SK-N-SH (cell line): Measurements from ENCODE around the gene KIF1A. TPM values are rescaled to one million over a fixed set of nuclear protein-coding genes. Genes with fewer than 3 reads are reported as not detected.

Experiments used
- CTCF ChIA-PET: fragments of 300-600, 350-600 bp; formaldehyde crosslinking; extraction: SDS; loops from one replicate; lab custom pipeline; 2021; lab: Yijun Ruan, JAX
- POLR2A ChIA-PET: fragments of 350-600 bp; sonication (Branson Sonifier 250); formaldehyde crosslinking; extraction: SDS; loops from one replicate; lab custom pipeline; 2020; ENCODE audit warnings: antibody characterized with exemption, inconsistent platforms; lab: Yijun Ruan, JAX
- DNase-seq: peaks from one replicate; pipeline ENCODE4 v3.0.0; 2012
- H2AFZ ChIP-seq: fragments of 200-600 bp; sonication (generic); 2 replicates; pipeline ENCODE4 v1.8.1; 2016; ENCODE audit warnings: antibody characterized with exemption, mild to moderate bottlenecking, low read depth
- H3F3A ChIP-seq: fragments of 200-600 bp; sonication (generic); replicated peaks from 2 replicates; pipeline ENCODE3; 2016; ENCODE audit warnings: antibody characterized with exemption, mild to moderate bottlenecking; ENCODE audit not compliant: insufficient read depth
- H3K27ac ChIP-seq, 2 experiments: fragments of 200-500 bp in 1 of 2; fragments of 200-600 bp in 1 of 2; sonication (Bioruptor generic) in 1 of 2; sonication (generic), shearing (Covaris generic) in 1 of 2; 2 replicates each; pipeline versions ENCODE4 v1.5.1 to v1.6.1; 2014 to 2016; ENCODE audit warnings: low read depth in 2 of 2, inconsistent platforms in 1 of 2, low read length in 1 of 2, mild to moderate bottlenecking in 1 of 2, mixed read lengths in 1 of 2
- H3K27me3 ChIP-seq: fragments of 200-600 bp; sonication (generic), shearing (Covaris generic); 2 replicates; pipeline ENCODE4 v1.6.1; 2016; ENCODE audit warnings: mixed run types; ENCODE audit not compliant: insufficient read depth
- H3K36me3 ChIP-seq, 2 experiments: fragments of 200-500 bp in 1 of 2; fragments of 200-600 bp in 1 of 2; sonication (Bioruptor generic) in 1 of 2; sonication (generic) in 1 of 2; replicated peaks in 1 of 2; 2 replicates each; pipeline versions ENCODE3 to v1.5.1; 2014 to 2016; ENCODE audit warnings: low read length in 1 of 2, mild to moderate bottlenecking in 1 of 2; ENCODE audit not compliant: insufficient read depth in 2 of 2, control insufficient read depth in 1 of 2
- H3K4me1 ChIP-seq, 2 experiments: fragments of 200-500 bp in 1 of 2; fragments of 200-600 bp in 1 of 2; sonication (Bioruptor generic) in 1 of 2; sonication (generic), shearing (Covaris generic) in 1 of 2; 2 replicates each; pipeline versions ENCODE4 v1.5.1 to v1.6.1; 2014 to 2016; ENCODE audit warnings: low read depth in 1 of 2, low read length in 1 of 2, mixed run types in 1 of 2; ENCODE audit not compliant: insufficient read depth in 2 of 2, control insufficient read depth in 1 of 2
- H3K4me2 ChIP-seq: fragments of 200-600 bp; sonication (generic), shearing (Covaris generic); 2 replicates; pipeline ENCODE4 v1.6.1; 2017; ENCODE audit warnings: mixed run types
- H3K4me3 ChIP-seq, 2 experiments: fragments of 200-500 bp in 1 of 2; fragments of 200-600 bp in 1 of 2; sonication (Bioruptor generic) in 1 of 2; sonication (generic), shearing (Covaris generic) in 1 of 2; 2 replicates each; pipeline versions ENCODE4 v1.5.1 to v1.8.1; 2014 to 2016; ENCODE audit warnings: low read depth in 2 of 2, inconsistent platforms in 1 of 2, low read length in 1 of 2, mild to moderate bottlenecking in 1 of 2, mixed read lengths in 1 of 2, moderate library complexity in 1 of 2
- H3K79me2 ChIP-seq: fragments of 200-600 bp; sonication (generic); 2 replicates; pipeline ENCODE4 v1.8.1; 2017; ENCODE audit warnings: mild to moderate bottlenecking; ENCODE audit not compliant: insufficient read depth
- H3K9ac ChIP-seq: fragments of 200-600 bp; sonication (generic); 2 replicates; pipeline ENCODE4 v1.6.1; 2017; ENCODE audit warnings: mixed run types
- H3K9me2 ChIP-seq: fragments of 200-600 bp; sonication (generic); 2 replicates; pipeline ENCODE4 v1.6.1; 2017; ENCODE audit warnings: mixed run types
- H3K9me3 ChIP-seq: fragments of 200-600 bp; sonication (generic); 2 replicates; pipeline ENCODE4 v1.6.1; 2017; ENCODE audit warnings: mixed run types, mild to moderate bottlenecking, moderate library complexity
- H4K20me1 ChIP-seq: fragments of 200-600 bp; sonication (generic); 2 replicates; pipeline ENCODE4 v1.6.1; 2017; ENCODE audit warnings: mild to moderate bottlenecking, mixed run types; ENCODE audit not compliant: insufficient read depth
- CHD2 ChIP-seq: fragments of 150-350 bp; IDR thresholded peaks from 2 replicates; pipeline ENCODE4 v1.6.1; 2018; ENCODE audit warnings: low read length; ENCODE audit not compliant: partially characterized antibody
- FOXJ3 ChIP-seq: sonication (generic); formaldehyde crosslinking; IDR thresholded peaks from 2 replicates; pipeline ENCODE4 v1.5.1; 2020; ENCODE audit warnings: mild to moderate bottlenecking, missing genetic modification reagents
- FOXM1 ChIP-seq: IDR thresholded peaks from 2 replicates; pipeline ENCODE4 v1.4.0; 2012; ENCODE audit warnings: low read depth, mild to moderate bottlenecking
- GABPA ChIP-seq: IDR thresholded peaks from 2 replicates; pipeline ENCODE4 v1.4.0; 2012; ENCODE audit warnings: low read depth, mild to moderate bottlenecking
- JUND ChIP-seq: IDR thresholded peaks from 2 replicates; pipeline ENCODE4 v1.4.0; 2012
- MAX ChIP-seq: IDR thresholded peaks from 2 replicates; pipeline ENCODE4 v1.4.0; 2012; ENCODE audit warnings: low read depth
- NFIC ChIP-seq: IDR thresholded peaks from 2 replicates; pipeline ENCODE4 v1.4.0; 2012; ENCODE audit warnings: borderline replicate concordance
- POLR2AphosphoS5 ChIP-seq: IDR thresholded peaks from 2 replicates; pipeline ENCODE4 v1.6.1; 2012; ENCODE audit warnings: low read depth, low read length
- RAD21 ChIP-seq: IDR thresholded peaks from 2 replicates; pipeline ENCODE4 v1.6.1; 2012; ENCODE audit warnings: mild to moderate bottlenecking, low read length
- REST ChIP-seq: IDR thresholded peaks from 2 replicates; pipeline ENCODE4 v1.6.1; 2012; ENCODE audit warnings: mild to moderate bottlenecking, low read depth, low read length, moderate library complexity
- SMC3 ChIP-seq: IDR thresholded peaks from 2 replicates; pipeline ENCODE4 v1.6.1; 2012; ENCODE audit warnings: low read depth, low read length, improper control_type of control experiment
- TCF12 ChIP-seq: IDR thresholded peaks from 2 replicates; pipeline ENCODE4 v1.4.0; 2012
- WGBS: methylation state at CpG from one replicate; pipeline ENCODE4 v1.1.6; 2017; ENCODE audit warnings: low lambda C conversion rate; 5-methylcytosine and 5-hydroxymethylcytosine counted together
- polyA plus RNA-seq, 3 experiments: library from polyadenylated mRNA; depleted of rRNA; stranded (reverse); fragments of >200 nt; gene quantifications; 2 replicates each; pipeline ENCODE4 v1.2.3, GENCODE V29; 2012
- TF ChIP-seq, protein P1 (sequence below): fragments of 200-600 bp; sonication (generic); IDR thresholded peaks from 2 replicates; pipeline ENCODE4 v1.6.1; 2017; ENCODE audit warnings: antibody characterized with exemption, mild to moderate bottlenecking, moderate library complexity
- TF ChIP-seq, protein P2 (sequence below): fragments of 150-350 bp; IDR thresholded peaks from 2 replicates; pipeline ENCODE4 v1.6.1; 2017; ENCODE audit warnings: antibody characterized with exemption, low read length, low read depth, borderline replicate concordance
- TF ChIP-seq, protein P3 (sequence below): IDR thresholded peaks from 2 replicates; pipeline ENCODE4; 2012
- TF ChIP-seq, protein P4 (sequence below): IDR thresholded peaks from 2 replicates; pipeline ENCODE4 v1.4.0; 2012; ENCODE audit warnings: low read depth, borderline replicate concordance
- TF ChIP-seq, protein P5 (sequence below): IDR thresholded peaks from 2 replicates; pipeline ENCODE4 v1.4.0; 2012; ENCODE audit warnings: low read depth, borderline replicate concordance

Gene KIF1A
- polyA plus RNA-seq, 1 of the 3 experiments (the other 2 are of a cell fraction) = 0.21 TPM

- TF ChIP-seq, protein P1, sequence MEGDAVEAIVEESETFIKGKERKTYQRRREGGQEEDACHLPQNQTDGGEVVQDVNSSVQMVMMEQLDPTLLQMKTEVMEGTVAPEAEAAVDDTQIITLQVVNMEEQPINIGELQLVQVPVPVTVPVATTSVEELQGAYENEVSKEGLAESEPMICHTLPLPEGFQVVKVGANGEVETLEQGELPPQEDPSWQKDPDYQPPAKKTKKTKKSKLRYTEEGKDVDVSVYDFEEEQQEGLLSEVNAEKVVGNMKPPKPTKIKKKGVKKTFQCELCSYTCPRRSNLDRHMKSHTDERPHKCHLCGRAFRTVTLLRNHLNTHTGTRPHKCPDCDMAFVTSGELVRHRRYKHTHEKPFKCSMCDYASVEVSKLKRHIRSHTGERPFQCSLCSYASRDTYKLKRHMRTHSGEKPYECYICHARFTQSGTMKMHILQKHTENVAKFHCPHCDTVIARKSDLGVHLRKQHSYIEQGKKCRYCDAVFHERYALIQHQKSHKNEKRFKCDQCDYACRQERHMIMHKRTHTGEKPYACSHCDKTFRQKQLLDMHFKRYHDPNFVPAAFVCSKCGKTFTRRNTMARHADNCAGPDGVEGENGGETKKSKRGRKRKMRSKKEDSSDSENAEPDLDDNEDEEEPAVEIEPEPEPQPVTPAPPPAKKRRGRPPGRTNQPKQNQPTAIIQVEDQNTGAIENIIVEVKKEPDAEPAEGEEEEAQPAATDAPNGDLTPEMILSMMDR = no peak
- no peak for TF ChIP-seq FOXJ3 (CRISPR knock-in tag)
Measured at GRCh38 chr2:240868286-240869108, 48.5 kb upstream of the KIF1A start, which contains the start of gene AGXT (continued).

DNA sequence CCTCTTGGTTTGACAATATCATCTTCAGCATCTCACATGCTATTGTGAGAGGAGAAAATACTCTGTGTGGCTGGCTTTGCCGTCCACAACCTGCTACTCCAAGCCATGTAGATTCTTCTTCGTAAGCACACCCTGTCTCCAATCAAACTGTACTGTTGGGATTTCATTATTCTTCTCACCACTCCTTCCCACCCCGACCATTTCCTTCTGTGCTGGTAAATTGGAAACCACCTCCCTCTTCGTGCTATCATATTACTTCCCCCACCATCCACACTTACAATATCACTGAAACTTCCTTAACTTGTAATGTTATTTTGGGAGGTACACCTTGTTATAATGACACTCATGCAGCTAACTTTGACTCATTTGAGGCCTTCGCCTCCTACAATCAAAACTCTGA, 45.4 kb upstream of the KIF1A start:
- Histone ChIP-seq H3K36me3 (no peaks in the 10 kb centered on the region), H3K27ac (no peak overlapping the region), H3K27me3 (peaks cover 19% of the 10 kb centered on the region), H2AFZ (no peak overlapping the region), H3F3A (no peaks in the 10 kb centered on the region), H3K4me1 (no peaks in the 10 kb centered on the region), H3K9ac (no peak overlapping the region), H3K9me3 (no peaks in the 10 kb centered on the region), H3K4me2 (no peak overlapping the region), H4K20me1 (no peaks in the 10 kb centered on the region), H3K9me2 (no peaks in the 10 kb centered on the region), H3K4me3 (no peak overlapping the region), H3K79me2 (no peaks in the 10 kb centered on the region)
- 39% methylated on average over 5 of the region's 5 CpGs for WGBS
- no peak for DNase-seq
- ChIA-PET POLR2A (no interaction called here), CTCF (no interaction called here)
- no peak for TF ChIP-seq SMC3
- no peak for TF ChIP-seq TCF12
- TF ChIP-seq MAX = no peak
- TF ChIP-seq, protein P2, sequence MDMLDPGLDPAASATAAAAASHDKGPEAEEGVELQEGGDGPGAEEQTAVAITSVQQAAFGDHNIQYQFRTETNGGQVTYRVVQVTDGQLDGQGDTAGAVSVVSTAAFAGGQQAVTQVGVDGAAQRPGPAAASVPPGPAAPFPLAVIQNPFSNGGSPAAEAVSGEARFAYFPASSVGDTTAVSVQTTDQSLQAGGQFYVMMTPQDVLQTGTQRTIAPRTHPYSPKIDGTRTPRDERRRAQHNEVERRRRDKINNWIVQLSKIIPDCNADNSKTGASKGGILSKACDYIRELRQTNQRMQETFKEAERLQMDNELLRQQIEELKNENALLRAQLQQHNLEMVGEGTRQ = no peak
- no peak for TF ChIP-seq POLR2AphosphoS5
- TF ChIP-seq, protein P3, sequence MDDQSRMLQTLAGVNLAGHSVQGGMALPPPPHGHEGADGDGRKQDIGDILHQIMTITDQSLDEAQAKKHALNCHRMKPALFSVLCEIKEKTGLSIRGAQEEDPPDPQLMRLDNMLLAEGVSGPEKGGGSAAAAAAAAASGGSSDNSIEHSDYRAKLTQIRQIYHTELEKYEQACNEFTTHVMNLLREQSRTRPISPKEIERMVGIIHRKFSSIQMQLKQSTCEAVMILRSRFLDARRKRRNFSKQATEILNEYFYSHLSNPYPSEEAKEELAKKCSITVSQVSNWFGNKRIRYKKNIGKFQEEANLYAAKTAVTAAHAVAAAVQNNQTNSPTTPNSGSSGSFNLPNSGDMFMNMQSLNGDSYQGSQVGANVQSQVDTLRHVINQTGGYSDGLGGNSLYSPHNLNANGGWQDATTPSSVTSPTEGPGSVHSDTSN = no peak
- TF ChIP-seq RAD21 = no peak
- no peak for TF ChIP-seq NFIC
- TF ChIP-seq REST = no peak
- TF ChIP-seq, protein P1 = no peak
- TF ChIP-seq CHD2 = no peak
- no peak for TF ChIP-seq GABPA
- TF ChIP-seq, protein P4, sequence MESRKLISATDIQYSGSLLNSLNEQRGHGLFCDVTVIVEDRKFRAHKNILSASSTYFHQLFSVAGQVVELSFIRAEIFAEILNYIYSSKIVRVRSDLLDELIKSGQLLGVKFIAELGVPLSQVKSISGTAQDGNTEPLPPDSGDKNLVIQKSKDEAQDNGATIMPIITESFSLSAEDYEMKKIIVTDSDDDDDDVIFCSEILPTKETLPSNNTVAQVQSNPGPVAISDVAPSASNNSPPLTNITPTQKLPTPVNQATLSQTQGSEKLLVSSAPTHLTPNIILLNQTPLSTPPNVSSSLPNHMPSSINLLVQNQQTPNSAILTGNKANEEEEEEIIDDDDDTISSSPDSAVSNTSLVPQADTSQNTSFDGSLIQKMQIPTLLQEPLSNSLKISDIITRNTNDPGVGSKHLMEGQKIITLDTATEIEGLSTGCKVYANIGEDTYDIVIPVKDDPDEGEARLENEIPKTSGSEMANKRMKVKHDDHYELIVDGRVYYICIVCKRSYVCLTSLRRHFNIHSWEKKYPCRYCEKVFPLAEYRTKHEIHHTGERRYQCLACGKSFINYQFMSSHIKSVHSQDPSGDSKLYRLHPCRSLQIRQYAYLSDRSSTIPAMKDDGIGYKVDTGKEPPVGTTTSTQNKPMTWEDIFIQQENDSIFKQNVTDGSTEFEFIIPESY = no peak
- no peak for TF ChIP-seq JUND
- no peak for TF ChIP-seq FOXM1
- TF ChIP-seq, protein P5, sequence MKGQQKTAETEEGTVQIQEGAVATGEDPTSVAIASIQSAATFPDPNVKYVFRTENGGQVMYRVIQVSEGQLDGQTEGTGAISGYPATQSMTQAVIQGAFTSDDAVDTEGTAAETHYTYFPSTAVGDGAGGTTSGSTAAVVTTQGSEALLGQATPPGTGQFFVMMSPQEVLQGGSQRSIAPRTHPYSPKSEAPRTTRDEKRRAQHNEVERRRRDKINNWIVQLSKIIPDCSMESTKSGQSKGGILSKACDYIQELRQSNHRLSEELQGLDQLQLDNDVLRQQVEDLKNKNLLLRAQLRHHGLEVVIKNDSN = no peak
